Smooth muscle cell of trachea (primary cell): ENCODE measurements around the gene RAB44. TPM values are rescaled to one million over a fixed set of nuclear protein-coding genes. Genes with fewer than 3 reads are reported as not detected.

ENCODE experiments used
- total RNA-seq: library from RNA; depleted of rRNA; stranded (reverse); fragments of >200 nt; gene quantifications from 2 replicates; pipeline ENCODE4 v1.2.1, GENCODE V29; 2014

RAB44 gene
- total RNA-seq: under 0.01 TPM in 2 replicates

GRCh38 chr6:36697481-36697903 is at the start of gene RAB44:
TSS of gene RAB44 (plus strand) at chr6:36697826. CDS start at chr6:36704236, 6,410 bp downstream.

GRCh38 chr6:36678488-36679042 is 19.1 kb upstream of the RAB44 start, which contains the start of gene CDKN1A:
TSS of gene CDKN1A (plus strand) at chr6:36678714. CDS start at chr6:36684102, 5,388 bp downstream.

Other genes with a start within 250 kb of the RAB44 start
- 24.1 and 25.0 TPM in 2 replicates for gene STK38, start 150.3 kb upstream of the RAB44 start, total RNA-seq
- 278 and 334 TPM in 2 replicates for gene SRSF3, start 103.5 kb upstream of the RAB44 start, total RNA-seq
- 351 and 1,000 TPM in 2 replicates for gene CDKN1A, start 19.1 kb upstream of the RAB44 start, total RNA-seq
- 0.15 TPM in 1 of 2 replicates, not detected in the other for gene CPNE5, start 141.6 kb downstream of the RAB44 start, total RNA-seq
- gene PPIL1, start 177.0 kb downstream of the RAB44 start, total RNA-seq: 16.7 and 23.1 TPM in 2 replicates
- gene C6orf89, start 188.1 kb downstream of the RAB44 start, total RNA-seq: 48.9 and 52.3 TPM in 2 replicates